GM23248 (cell line): Measurements from ENCODE around the gene TRABD.

ENCODE experiments used
- EZH2 ChIP-seq: fragments of 200-600 bp; sonication (generic); IDR thresholded peaks from 2 replicates; pipeline ENCODE4 v1.6.1; 2018; ENCODE audit warnings: antibody characterized with exemption, mild to moderate bottlenecking; ENCODE audit not compliant: insufficient read depth, poor library complexity, severe bottlenecking
- EZH2phosphoT487 ChIP-seq: fragments of 200-600 bp; sonication (generic); IDR thresholded peaks from 2 replicates; pipeline ENCODE4 v1.6.1; 2018; ENCODE audit warnings: antibody characterized with exemption, moderate library complexity, mild to moderate bottlenecking, low read depth; ENCODE audit not compliant: insufficient read depth

DNA sequence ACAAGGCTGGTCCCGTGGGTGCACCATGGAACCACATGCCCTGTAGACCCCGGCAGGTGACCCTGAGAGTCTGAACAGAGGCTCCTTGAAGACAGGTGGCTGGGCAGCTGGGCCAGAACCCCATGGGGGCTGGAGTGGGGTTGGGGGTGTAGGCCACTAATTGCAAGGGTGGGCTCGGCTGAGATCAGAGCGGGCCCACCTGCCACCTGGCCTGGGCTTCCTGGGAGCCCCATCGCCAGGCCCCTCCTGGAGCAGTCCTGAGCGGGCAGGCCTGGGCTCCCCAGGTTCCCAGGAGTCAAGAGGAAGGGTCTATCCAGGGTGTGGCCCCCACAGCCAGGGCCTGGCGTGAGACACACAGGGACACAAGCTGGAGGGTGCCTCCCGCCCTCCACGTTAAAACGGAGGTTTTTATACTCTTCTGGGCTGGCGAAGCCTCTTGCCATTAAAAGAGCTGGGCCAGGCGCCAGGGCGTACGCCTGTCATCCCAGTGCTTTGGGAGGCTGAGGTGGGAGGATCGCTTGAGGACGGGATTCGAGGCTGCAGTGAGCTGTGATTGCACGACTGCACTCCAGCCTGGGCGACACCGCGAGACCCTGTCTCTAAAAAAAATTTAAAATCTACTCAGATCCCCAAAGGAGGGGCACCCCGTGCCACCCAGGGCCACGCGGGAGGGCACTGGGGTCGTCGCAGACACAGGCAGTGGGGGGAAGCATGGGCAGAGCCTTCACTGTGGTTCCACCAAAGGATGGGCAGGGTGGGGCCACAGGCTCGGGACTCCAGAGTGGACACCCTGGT, 4.8 kb upstream of the TRABD start:
- TF ChIP-seq EZH2phosphoT487: no peak
- TF ChIP-seq EZH2: no peak
